Chondrocyte (in vitro differentiated cells): Measurements from ENCODE around the gene FARP1. TPM values are rescaled to one million over a fixed set of nuclear protein-coding genes. Genes with fewer than 3 reads are reported as not detected.

Experiments used
- DNase-seq: peaks from one replicate; pipeline ENCODE4 v3.0.0; 2021; ENCODE audit warnings: mixed read lengths, low spot score
- H3K27ac Mint-ChIP-seq: one replicate; pipeline ENCODE4 v1.8.0; 2021; ENCODE audit warnings: mild to moderate bottlenecking, moderate library complexity, mixed read lengths; ENCODE audit not compliant: unreplicated experiment
- H3K27me3 Mint-ChIP-seq: 2 replicates; pipeline ENCODE4 v1.8.0; 2021; ENCODE audit warnings: low read depth, mixed read lengths
- H3K36me3 Mint-ChIP-seq: 2 replicates; pipeline ENCODE4 v1.8.0; 2021; ENCODE audit warnings: low read depth, mixed read lengths
- H3K4me1 Mint-ChIP-seq: 2 replicates; pipeline ENCODE4 v1.8.0; 2021; ENCODE audit warnings: low read depth, mild to moderate bottlenecking, mixed read lengths
- H3K4me3 Mint-ChIP-seq: one replicate; pipeline ENCODE4 v1.8.0; 2021; ENCODE audit warnings: mild to moderate bottlenecking, moderate library complexity, mixed read lengths; ENCODE audit not compliant: unreplicated experiment
- H3K9me3 Mint-ChIP-seq: 2 replicates; pipeline ENCODE4 v1.8.0; 2021; ENCODE audit warnings: low read depth, mixed read lengths
- CTCF ChIP-seq: fragments of 200-600 bp; sonication (generic); IDR thresholded peaks from 2 replicates; pipeline ENCODE4 v1.5.0; 2021; ENCODE audit warnings: antibody characterized with exemption, mild to moderate bottlenecking, moderate library complexity
- total RNA-seq: library from RNA; stranded (reverse); gene quantifications from 3 replicates; pipeline ENCODE4 v1.2.1, GENCODE V29; 2021

FARP1 gene
- total RNA-seq, 1 donor from 2014 or later: 331 TPM

- no peak for DNase-seq
- H3K36me3 Mint-ChIP-seq: no peaks in the 10 kb centered on the region
- H3K27ac Mint-ChIP-seq: no peak overlapping the region
- no peaks in the 10 kb centered on the region for H3K9me3 Mint-ChIP-seq
- H3K4me1 Mint-ChIP-seq: peaks cover 71% of the 10 kb centered on the region
- H3K27me3 Mint-ChIP-seq: no peaks in the 10 kb centered on the region
- TF ChIP-seq CTCF: no peak
- no peak overlapping the region for H3K4me3 Mint-ChIP-seq
Observed at GRCh38 chr13:98258226-98258625, 115.3 kb downstream of the FARP1 start.

- no peak overlapping the region for H3K4me3 Mint-ChIP-seq
- H3K27ac Mint-ChIP-seq: peak overlapping the region; percentile 75
- H3K36me3 Mint-ChIP-seq: no peaks in the 10 kb centered on the region
- H3K9me3 Mint-ChIP-seq: no peaks in the 10 kb centered on the region
- peaks cover 50% of the 10 kb centered on the region for H3K4me1 Mint-ChIP-seq
- no peak for DNase-seq
- no peak for TF ChIP-seq CTCF
- H3K27me3 Mint-ChIP-seq: no peaks in the 10 kb centered on the region
Observed at GRCh38 chr13:98260357-98261164, 117.7 kb downstream of the FARP1 start.

- peaks cover 50% of the 10 kb centered on the region for H3K4me1 Mint-ChIP-seq
- H3K4me3 Mint-ChIP-seq: no peak overlapping the region
- no peak for TF ChIP-seq CTCF
- no peaks in the 10 kb centered on the region for H3K36me3 Mint-ChIP-seq
- no peaks in the 10 kb centered on the region for H3K9me3 Mint-ChIP-seq
- H3K27ac Mint-ChIP-seq: peak overlapping the region; percentile 75
- no peak for DNase-seq
- H3K27me3 Mint-ChIP-seq: no peaks in the 10 kb centered on the region
Observed at GRCh38 chr13:98261165-98261702, 118.3 kb downstream of the FARP1 start.

GRCh38 chr13:98262292-98262691, 119.4 kb downstream of the FARP1 start:
- no peak for DNase-seq
- no peaks in the 10 kb centered on the region for H3K36me3 Mint-ChIP-seq
- H3K27ac Mint-ChIP-seq: peak overlapping the region; percentile 90
- no peak for TF ChIP-seq CTCF
- H3K4me3 Mint-ChIP-seq: no peak overlapping the region
- H3K4me1 Mint-ChIP-seq: peaks cover 53% of the 10 kb centered on the region
- no peaks in the 10 kb centered on the region for H3K27me3 Mint-ChIP-seq
- no peaks in the 10 kb centered on the region for H3K9me3 Mint-ChIP-seq

GRCh38 chr13:98263841-98264240, 120.9 kb downstream of the FARP1 start:
- no peak for TF ChIP-seq CTCF
- Mint-ChIP-seq H3K4me1 (peaks cover 60% of the 10 kb centered on the region), H3K27me3 (no peaks in the 10 kb centered on the region), H3K9me3 (no peaks in the 10 kb centered on the region), H3K4me3 (no peak overlapping the region), H3K27ac (peak overlapping the region; percentile 54), H3K36me3 (peaks cover 2% of the 10 kb centered on the region)
- DNase-seq: no peak
